ENCODE measurements around the gene GRXCR1. TPM values are rescaled to one million over a fixed set of nuclear protein-coding genes. Genes with fewer than 3 reads are reported as not detected.

Gene GRXCR1
- total and polyA plus RNA-seq, 2 donors (not counting 1 experiment from before 2014, with no cell fraction given) = not detected

DNA sequence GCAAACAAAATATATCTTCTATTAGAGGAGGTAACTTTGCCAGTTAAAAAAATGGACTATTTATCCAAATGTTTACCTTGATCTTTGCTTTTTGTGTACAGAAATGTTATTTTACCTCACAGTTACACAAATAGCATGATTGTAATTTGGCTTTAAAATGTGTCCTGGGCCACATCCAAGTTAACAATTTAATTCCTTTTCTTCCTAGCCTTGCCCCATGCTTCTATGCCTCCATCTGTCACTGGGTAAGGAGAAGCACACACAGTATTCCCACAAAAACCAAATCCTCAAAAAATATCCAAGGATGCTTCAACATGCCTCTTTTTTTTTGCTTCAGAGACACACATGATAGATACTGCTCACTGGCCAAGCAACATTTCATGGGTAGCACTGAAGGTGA is 30.9 kb downstream of the GRXCR1 start:
- no peak for ATAC-seq (ENCODE audit: low read depth)
- Mint-ChIP-seq H3K4me1 (no peaks in the 10 kb centered on the region), H3K9me3 (ENCODE audit: insufficient read depth) (no peaks in the 10 kb centered on the region), H3K27ac (no peak overlapping the region), H3K27me3 (peaks cover 11% of the 10 kb centered on the region), H3K4me3 (no peak overlapping the region)
- Histone ChIP-seq H3K9ac (ENCODE audit: low read length) (no peak overlapping the region), H4K20me1 (ENCODE audit: control insufficient read depth, insufficient read depth, low read length, poor library complexity, severe bottlenecking) (no peaks in the 10 kb centered on the region), H3K4me1 (ENCODE audit: control insufficient read depth in 2 of 2, insufficient read depth in 2 of 2, low read length in 2 of 2) (no peaks in the 10 kb centered on the region), H3K79me2 (ENCODE audit: control insufficient read depth, insufficient read depth, low read length) (no peaks in the 10 kb centered on the region), H3K4me3 (ENCODE audit: control extremely low read depth in 1 of 5, extremely low read depth in 1 of 5, insufficient read depth in 1 of 5, low read depth in 2 of 5, low read length in 4 of 5) (no peak overlapping the region), H3K27ac (ENCODE audit: low read length in 2 of 2) (no peak overlapping the region), H3K9me3 (ENCODE audit: control extremely low read depth in 1 of 3, control insufficient read depth in 2 of 3, insufficient read depth in 1 of 3, low read length in 2 of 3) (peaks cover 0 to 1% (median 0%) of the 10 kb centered on the region in 3 donors), H3K36me3 (replicated peaks in 1 of 2; ENCODE audit: control extremely low read depth in 1 of 2, control insufficient read depth in 1 of 2, extremely low read depth in 1 of 2, insufficient read depth in 2 of 2, low read length in 1 of 2) (no peaks in the 10 kb centered on the region), H3K4me2 (replicated peaks; ENCODE audit: low read depth, low read length, poor library complexity, severe bottlenecking) (no peak overlapping the region), H3K27me3 (replicated peaks in 1 of 4; ENCODE audit: control extremely low read depth in 1 of 4, control insufficient read depth in 3 of 4, insufficient read depth in 4 of 4, low read length in 3 of 4) (no peaks in the 10 kb centered on the region), H2AFZ (ENCODE audit: insufficient read depth, low read depth, low read length, poor library complexity, severe bottlenecking) (no peak overlapping the region)
- ChIA-PET POLR2A (no interaction called here), CTCF (no interaction called here)
- intact Hi-C loops (cut with micrococcal nuclease) = no loop called here
- DNase-seq = no peak
- no peak for TF ChIP-seq EZH2 (IDR thresholded peaks at IDR 0.05; ENCODE audit: borderline replicate concordance, insufficient read depth, low read depth, low read length, poor library complexity, severe bottlenecking)
- TF ChIP-seq, protein P1, sequence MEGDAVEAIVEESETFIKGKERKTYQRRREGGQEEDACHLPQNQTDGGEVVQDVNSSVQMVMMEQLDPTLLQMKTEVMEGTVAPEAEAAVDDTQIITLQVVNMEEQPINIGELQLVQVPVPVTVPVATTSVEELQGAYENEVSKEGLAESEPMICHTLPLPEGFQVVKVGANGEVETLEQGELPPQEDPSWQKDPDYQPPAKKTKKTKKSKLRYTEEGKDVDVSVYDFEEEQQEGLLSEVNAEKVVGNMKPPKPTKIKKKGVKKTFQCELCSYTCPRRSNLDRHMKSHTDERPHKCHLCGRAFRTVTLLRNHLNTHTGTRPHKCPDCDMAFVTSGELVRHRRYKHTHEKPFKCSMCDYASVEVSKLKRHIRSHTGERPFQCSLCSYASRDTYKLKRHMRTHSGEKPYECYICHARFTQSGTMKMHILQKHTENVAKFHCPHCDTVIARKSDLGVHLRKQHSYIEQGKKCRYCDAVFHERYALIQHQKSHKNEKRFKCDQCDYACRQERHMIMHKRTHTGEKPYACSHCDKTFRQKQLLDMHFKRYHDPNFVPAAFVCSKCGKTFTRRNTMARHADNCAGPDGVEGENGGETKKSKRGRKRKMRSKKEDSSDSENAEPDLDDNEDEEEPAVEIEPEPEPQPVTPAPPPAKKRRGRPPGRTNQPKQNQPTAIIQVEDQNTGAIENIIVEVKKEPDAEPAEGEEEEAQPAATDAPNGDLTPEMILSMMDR (IDR thresholded peaks at IDR 0.05) = no peak

DNA sequence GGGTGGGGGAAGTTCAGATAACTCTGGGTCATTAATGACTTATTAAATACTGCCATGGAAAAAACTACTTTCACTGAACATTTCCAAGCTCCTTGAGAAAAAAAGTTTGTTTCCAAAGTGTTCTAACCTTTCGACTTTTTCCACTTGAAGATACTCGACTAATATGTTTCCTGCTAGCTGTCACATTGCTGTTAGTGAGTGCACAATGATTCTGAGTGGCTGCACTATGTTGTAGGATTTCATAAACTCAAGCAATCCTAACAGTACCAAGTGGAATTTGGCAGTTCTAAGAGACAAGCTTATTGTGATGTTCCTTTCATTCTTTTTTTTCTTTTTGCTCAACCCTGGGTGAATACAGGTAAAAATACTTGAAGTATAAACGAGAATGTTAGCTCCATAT is 33.4 kb downstream of the GRXCR1 start:
- no peak overlapping the region for H3K27ac ChIP-seq (ENCODE audit: low read length in 2 of 2)
- Mint-ChIP-seq H3K27me3 (peaks cover 6% of the 10 kb centered on the region), H3K4me1 (no peaks in the 10 kb centered on the region), H3K9me3 (ENCODE audit: insufficient read depth) (no peaks in the 10 kb centered on the region), H3K27ac (no peak overlapping the region), H3K4me3 (no peak overlapping the region)
- POLR2A ChIA-PET = no interaction called here
- H3K27me3 ChIP-seq (replicated peaks in 1 of 4; ENCODE audit: control extremely low read depth in 1 of 4, control insufficient read depth in 3 of 4, insufficient read depth in 4 of 4, low read length in 3 of 4) = no peaks in the 10 kb centered on the region
- H3K9ac ChIP-seq (ENCODE audit: low read length) = no peak overlapping the region
- no peak overlapping the region for H2AFZ ChIP-seq (ENCODE audit: insufficient read depth, low read depth, low read length, poor library complexity, severe bottlenecking)
- DNase-seq (no peak), ATAC-seq (ENCODE audit: low read depth) (no peak)
- H3K79me2 ChIP-seq (ENCODE audit: control insufficient read depth, insufficient read depth, low read length) = no peaks in the 10 kb centered on the region
- H3K4me2 ChIP-seq (replicated peaks; ENCODE audit: low read depth, low read length, poor library complexity, severe bottlenecking) = no peak overlapping the region
- TF ChIP-seq EZH2 (IDR thresholded peaks at IDR 0.05; ENCODE audit: borderline replicate concordance, insufficient read depth, low read depth, low read length, poor library complexity, severe bottlenecking) = no peak
- TF ChIP-seq, protein P1 (IDR thresholded peaks at IDR 0.05) = no peak
- intact Hi-C loops (cut with micrococcal nuclease) = no loop called here
- H3K4me3 ChIP-seq (ENCODE audit: control extremely low read depth in 1 of 5, extremely low read depth in 1 of 5, insufficient read depth in 1 of 5, low read depth in 2 of 5, low read length in 4 of 5) = no peak overlapping the region
- no CpG with 5 or more reads among the region's 3 CpGs for WGBS (ENCODE audit: insufficient coverage)
- no peaks in the 10 kb centered on the region for H4K20me1 ChIP-seq (ENCODE audit: control insufficient read depth, insufficient read depth, low read length, poor library complexity, severe bottlenecking)
- no peaks in the 10 kb centered on the region for H3K36me3 ChIP-seq (replicated peaks in 1 of 2; ENCODE audit: control extremely low read depth in 1 of 2, control insufficient read depth in 1 of 2, extremely low read depth in 1 of 2, insufficient read depth in 2 of 2, low read length in 1 of 2)
- CTCF ChIA-PET = no interaction called here
- no peaks in the 10 kb centered on the region for H3K9me3 ChIP-seq (ENCODE audit: control extremely low read depth in 1 of 3, control insufficient read depth in 2 of 3, insufficient read depth in 1 of 3, low read length in 2 of 3)
- no peaks in the 10 kb centered on the region for H3K4me1 ChIP-seq (ENCODE audit: control insufficient read depth in 2 of 2, insufficient read depth in 2 of 2, low read length in 2 of 2)

Measured in B cell (primary cell).